HepG2 (cell line): ENCODE data around the gene XXYLT1. TPM values are rescaled to one million over a fixed set of nuclear protein-coding genes. Genes with fewer than 3 reads are reported as not detected.
A peak's percentile ranks its signal among the peaks of the same experiment; 100 is the strongest.

Experiments used
- ATF6 ChIP-seq: sonication (generic); formaldehyde crosslinking; conservative IDR thresholded peaks from 2 replicates; pipeline ENCODE4 v1.4.0; 2020; ENCODE audit warnings: missing genetic modification reagents
- ATF7 ChIP-seq, 2 experiments: fragments of 450-650 bp in 1 of 2; sonication (generic) in 1 of 2; formaldehyde crosslinking in 1 of 2; IDR thresholded peaks; 2 replicates each; pipeline versions ENCODE4 v1.4.0 to v1.6.1; 2016 to 2020; ENCODE audit warnings: antibody characterized with exemption in 1 of 2, mild to moderate bottlenecking in 1 of 2, missing genetic modification reagents in 1 of 2
- EEA1 ChIP-seq: sonication (generic); formaldehyde crosslinking; IDR thresholded peaks from 2 replicates; pipeline ENCODE4 v1.5.1; 2020; ENCODE audit warnings: mild to moderate bottlenecking, missing genetic modification reagents, borderline replicate concordance
- GATAD1 ChIP-seq: IDR thresholded peaks from 2 replicates; pipeline ENCODE4 v1.6.1; 2016; ENCODE audit warnings: missing genetic modification reagents, missing compliant biosample characterization
- IRF1 ChIP-seq: sonication (generic); formaldehyde crosslinking; IDR thresholded peaks from 2 replicates; pipeline ENCODE4 v1.4.0; 2020; ENCODE audit warnings: low read depth, mild to moderate bottlenecking, missing genetic modification reagents
- NAIF1 ChIP-seq: sonication (generic); formaldehyde crosslinking; IDR thresholded peaks from 2 replicates; pipeline ENCODE4 v1.5.0; 2020; ENCODE audit warnings: mild to moderate bottlenecking, missing genetic modification reagents, borderline replicate concordance
- NR2F1 ChIP-seq, 2 experiments: fragments of 450-650 bp in 1 of 2; formaldehyde crosslinking in 1 of 2; IDR thresholded peaks; 2 replicates each; pipeline versions ENCODE4 v1.5.0 to v1.6.1; 2016 to 2020; ENCODE audit warnings: mild to moderate bottlenecking in 1 of 2, missing compliant biosample characterization in 1 of 2, missing genetic modification reagents in 1 of 2, moderate library complexity in 1 of 2
- PLSCR1 ChIP-seq: sonication (generic); formaldehyde crosslinking; IDR thresholded peaks from 2 replicates; pipeline ENCODE4 v1.5.0; 2020; ENCODE audit warnings: missing genetic modification reagents, mild to moderate bottlenecking, borderline replicate concordance
- RFX3 ChIP-seq: IDR thresholded peaks from 2 replicates; pipeline ENCODE4 v1.6.1; 2016; ENCODE audit warnings: missing biosample characterization, missing genetic modification reagents
- SSRP1 ChIP-seq: IDR thresholded peaks from 2 replicates; pipeline ENCODE4 v1.6.1; 2016; ENCODE audit warnings: control low read depth
- TARDBP ChIP-seq: sonication (generic); formaldehyde crosslinking; IDR thresholded peaks from 2 replicates; pipeline ENCODE4 v1.8.0; 2022; ENCODE audit warnings: mild to moderate bottlenecking, missing genetic modification reagents
- ZBTB4 ChIP-seq: sonication (generic); formaldehyde crosslinking; IDR thresholded peaks from 2 replicates; pipeline ENCODE4 v1.4.0; 2020; ENCODE audit warnings: missing genetic modification reagents, mild to moderate bottlenecking, borderline replicate concordance
- ZKSCAN1 ChIP-seq: fragments of 150-350 bp; IDR thresholded peaks from 2 replicates; pipeline ENCODE4 v1.6.1; 2014; ENCODE audit warnings: low read length
- ZNF280B ChIP-seq: sonication (generic); formaldehyde crosslinking; IDR thresholded peaks from 2 replicates; pipeline ENCODE4 v1.5.0; 2020; ENCODE audit warnings: missing genetic modification reagents, mild to moderate bottlenecking, borderline replicate concordance
- ZNF510 ChIP-seq: sonication (generic); formaldehyde crosslinking; IDR thresholded peaks from 2 replicates; pipeline ENCODE4 v1.4.0; 2020; ENCODE audit warnings: low read depth, mild to moderate bottlenecking, missing genetic modification reagents
- polyA plus RNA-seq, 8 experiments: library from polyadenylated mRNA; depleted of rRNA in 3 of 8; stranded (reverse) in 7 of 8; unstranded in 1 of 8; fragments of >200 nt; fragmentation: Illumina TruSeq in 4 of 8; extraction: Trizol in 4 of 8; gene quantifications; 2 replicates each; pipeline versions ENCODE4 v1.2.1 to v1.2.3, GENCODE V29; 2011 to 2016; ENCODE audit warnings: low read depth in 4 of 8, missing spikeins in 1 of 8, mixed read lengths in 1 of 8; ENCODE audit not compliant: insufficient read depth in 1 of 8
- total RNA-seq, 5 experiments: library from RNA; depleted of rRNA; stranded (reverse); fragments of >200 nt; fragmentation: Illumina TruSeq; extraction: Trizol; gene quantifications; 2 replicates each; pipeline ENCODE4 v1.2.3, GENCODE V29; 2016; ENCODE audit warnings: low read depth in 1 of 5

The XXYLT1 gene
- total and polyA plus RNA-seq, 2 of the 13 experiments (the other 11 are each of a cell fraction or from before 2014, with no cell fraction given) = 17.7 to 19.0 TPM

- TF ChIP-seq ZNF280B (CRISPR knock-in tag) = no peak
- no peak for TF ChIP-seq NAIF1 (CRISPR knock-in tag)
- TF ChIP-seq ZBTB4 (CRISPR knock-in tag) = 0 out of 2 replicates have a peak, but pooled peaks have one; percentile 39
- TF ChIP-seq ZKSCAN1 = no peak
- peak; percentile 65; the same call in 1 of the 2 replicates for TF ChIP-seq TARDBP (CRISPR knock-in tag)
- TF ChIP-seq GATAD1 (CRISPR knock-in tag) = peak; percentile 34; the same call in 1 of the 2 replicates
- no peak for TF ChIP-seq SSRP1 (CRISPR knock-in tag)
- TF ChIP-seq NR2F1 (CRISPR knock-in tag; IDR thresholded peaks at IDR 0.05) = no peak
- no peak for TF ChIP-seq IRF1 (CRISPR knock-in tag)
- no peak for TF ChIP-seq EEA1 (CRISPR knock-in tag)
- no peak for TF ChIP-seq ATF7 (IDR thresholded peaks at IDR 0.05)
- no peak; the same call in 1 of the 2 replicates for TF ChIP-seq ATF7 (CRISPR knock-in tag; IDR thresholded peaks at IDR 0.05)
- no peak for TF ChIP-seq PLSCR1 (CRISPR knock-in tag)
- no peak for TF ChIP-seq ZNF510 (CRISPR knock-in tag)
- no peak for TF ChIP-seq RFX3 (CRISPR knock-in tag)
- no peak for TF ChIP-seq ATF6
Measured at GRCh38 chr3:195198426-195199346, 72.3 kb downstream of the XXYLT1 start (continued).
